CD14-positive monocyte (primary cell): ENCODE measurements around the gene SCN9A. TPM values are rescaled to one million over a fixed set of nuclear protein-coding genes. Genes with fewer than 3 reads are reported as not detected.

Experiments used
- DNase-seq, 3 donors: peaks; one replicate each; pipeline ENCODE4 v3.0.0-alpha.2; 2011 to 2022
- H2AFZ ChIP-seq: 2 replicates; pipeline ENCODE4 v1.6.0; 2012; ENCODE audit warnings: mild to moderate bottlenecking, low read depth, low read length, inconsistent platforms; ENCODE audit not compliant: insufficient read depth, poor library complexity, severe bottlenecking
- H3K27ac ChIP-seq, 2 donors: 1 replicate in 1 of 2; 2 replicates in 1 of 2; pipeline ENCODE4 v1.5.1; 2012 to 2013; ENCODE audit warnings: low read length in 2 of 2, control low read depth in 1 of 2, inconsistent platforms in 1 of 2, low read depth in 1 of 2, mild to moderate bottlenecking in 1 of 2
- H3K27me3 ChIP-seq, 2 donors: one replicate each; pipeline versions ENCODE4 v1.6.0 to v1.6.1; 2011 to 2013; ENCODE audit warnings: low read length in 2 of 2; ENCODE audit not compliant: control insufficient read depth in 2 of 2, insufficient read depth in 2 of 2
- H3K36me3 ChIP-seq, 2 donors: replicated peaks in 1 of 2; 1 replicate in 1 of 2; 2 replicates in 1 of 2; pipeline versions ENCODE4 v1.5.1 to v1.6.1; 2012 to 2013; ENCODE audit warnings: low read length in 2 of 2, control low read depth in 1 of 2, inconsistent platforms in 1 of 2, mild to moderate bottlenecking in 1 of 2; ENCODE audit not compliant: insufficient read depth in 2 of 2, control insufficient read depth in 1 of 2
- H3K4me1 ChIP-seq, 2 donors: 1 replicate in 1 of 2; 2 replicates in 1 of 2; pipeline versions ENCODE4 v1.5.1 to v1.6.1; 2012 to 2013; ENCODE audit warnings: low read length in 2 of 2, control low read depth in 1 of 2, inconsistent platforms in 1 of 2, mild to moderate bottlenecking in 1 of 2, moderate library complexity in 1 of 2; ENCODE audit not compliant: insufficient read depth in 2 of 2, control insufficient read depth in 1 of 2
- H3K4me2 ChIP-seq: replicated peaks from 2 replicates; pipeline ENCODE3; 2012; ENCODE audit warnings: low read length, moderate library complexity, mild to moderate bottlenecking; ENCODE audit not compliant: poor library complexity, severe bottlenecking; ENCODE audit errors: extremely low read depth
- H3K4me3 ChIP-seq, 3 experiments: fragments of 200-600 bp in 1 of 3; sonication (generic) in 1 of 3; replicated peaks in 1 of 3; 1 replicate in 2 of 3; 2 replicates in 1 of 3; pipeline ENCODE4 v1.5.1; 2011 to 2013; ENCODE audit warnings: low read length in 3 of 3, mild to moderate bottlenecking in 3 of 3, control low read depth in 2 of 3, low read depth in 2 of 3, inconsistent platforms in 1 of 3, moderate library complexity in 1 of 3
- H3K79me2 ChIP-seq: 2 replicates; pipeline ENCODE4 v1.6.0; 2012; ENCODE audit warnings: mild to moderate bottlenecking, control low read depth, inconsistent platforms, low read length, moderate library complexity; ENCODE audit not compliant: insufficient read depth
- H3K9ac ChIP-seq: 2 replicates; pipeline ENCODE4 v1.6.0; 2017; ENCODE audit warnings: low read length, mild to moderate bottlenecking; ENCODE audit not compliant: insufficient read depth, poor library complexity, severe bottlenecking
- H3K9me3 ChIP-seq, 2 donors: replicated peaks in 1 of 2; 1 replicate in 1 of 2; 2 replicates in 1 of 2; pipeline versions ENCODE4 v1.5.1 to v1.6.1; 2012 to 2013; ENCODE audit warnings: low read length in 2 of 2, control low read depth in 1 of 2; ENCODE audit not compliant: control insufficient read depth in 1 of 2, insufficient read depth in 1 of 2
- H4K20me1 ChIP-seq: 2 replicates; pipeline ENCODE4 v1.6.0; 2012; ENCODE audit warnings: mild to moderate bottlenecking, low read length, control low read depth, moderate library complexity; ENCODE audit not compliant: insufficient read depth
- H3K27ac Mint-ChIP-seq, 7 donors: one replicate each; pipeline ENCODE4 v1.8.0; 2020; ENCODE audit warnings: mild to moderate bottlenecking in 7 of 7, mixed read lengths in 7 of 7, moderate library complexity in 6 of 7, inconsistent platforms in 2 of 7
- H3K27me3 Mint-ChIP-seq, 3 donors: one replicate each; pipeline ENCODE4 v1.8.0; 2021 to 2022; ENCODE audit warnings: low read depth in 3 of 3, mild to moderate bottlenecking in 3 of 3, mixed read lengths in 3 of 3, moderate library complexity in 3 of 3, inconsistent platforms in 1 of 3
- H3K36me3 Mint-ChIP-seq, 2 donors: one replicate each; pipeline ENCODE4 v1.8.0; 2020; ENCODE audit warnings: mixed read lengths in 2 of 2, inconsistent platforms in 1 of 2, mild to moderate bottlenecking in 1 of 2
- H3K4me1 Mint-ChIP-seq: one replicate; pipeline ENCODE4 v1.8.0; 2020; ENCODE audit warnings: mild to moderate bottlenecking, mixed read lengths
- H3K4me3 Mint-ChIP-seq, 2 donors: one replicate each; pipeline ENCODE4 v1.8.0; 2020; ENCODE audit warnings: mild to moderate bottlenecking in 2 of 2, mixed read lengths in 2 of 2, moderate library complexity in 1 of 2
- H3K9me3 Mint-ChIP-seq, 7 donors: one replicate each; pipeline ENCODE4 v1.8.0; 2020 to 2022; ENCODE audit warnings: mixed read lengths in 7 of 7, mild to moderate bottlenecking in 6 of 7, moderate library complexity in 6 of 7, inconsistent platforms in 2 of 7
- WGBS: methylation state at CpG from one replicate; pipeline ENCODE4 v1.1.5; 2013; ENCODE audit warnings: missing lambda C conversion rate; ENCODE audit not compliant: insufficient coverage; 5-methylcytosine and 5-hydroxymethylcytosine counted together
- intact Hi-C, 2 donors: fragments of 100-400 bp; cut with micrococcal nuclease; formaldehyde crosslinking; loops; one replicate each; pipeline versions ENCODE4 v1.15.0 to v1.15.1; 2023
- polyA plus RNA-seq, 3 donors: library from polyadenylated mRNA; depleted of rRNA in 1 of 3; unstranded in 2 of 3; stranded (reverse) in 1 of 3; fragments of 300-500 nt in 2 of 3; fragments of >200 nt in 1 of 3; fragmentation: Illumina TruSeq in 2 of 3; gene quantifications; 1 replicate in 2 of 3; 2 replicates in 1 of 3; pipeline ENCODE4 v1.2.3, GENCODE V29; 2012 to 2021
- TF ChIP-seq, protein P1 (sequence below): fragments of 200-600 bp; IDR thresholded peaks from one replicate; pipeline ENCODE4 v1.8.0; 2022; ENCODE audit warnings: antibody characterized with exemption, mild to moderate bottlenecking

Gene SCN9A
- polyA plus RNA-seq, 3 donors: 0.24 to 0.67 (median 0.26) TPM

DNA sequence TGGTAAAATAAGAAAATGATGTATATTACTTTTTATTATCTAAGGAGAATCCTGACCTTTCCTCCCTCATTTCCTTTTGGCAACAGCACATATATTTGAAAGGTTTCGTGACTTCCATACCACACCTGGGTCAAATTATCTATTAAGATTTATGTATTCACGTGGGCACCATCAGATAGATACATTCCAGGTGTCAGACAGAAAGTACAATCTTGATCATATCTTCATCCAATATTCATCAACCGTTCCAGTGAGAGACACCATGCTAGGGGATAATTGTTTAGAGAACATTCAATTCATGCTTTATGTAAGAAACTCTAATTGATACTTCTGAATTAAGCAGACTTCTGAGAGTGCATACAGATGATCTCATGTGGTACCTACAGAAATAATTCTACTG is 73.7 kb downstream of the SCN9A start:
- no peaks in the 10 kb centered on the region for H3K27me3 Mint-ChIP-seq

DNA sequence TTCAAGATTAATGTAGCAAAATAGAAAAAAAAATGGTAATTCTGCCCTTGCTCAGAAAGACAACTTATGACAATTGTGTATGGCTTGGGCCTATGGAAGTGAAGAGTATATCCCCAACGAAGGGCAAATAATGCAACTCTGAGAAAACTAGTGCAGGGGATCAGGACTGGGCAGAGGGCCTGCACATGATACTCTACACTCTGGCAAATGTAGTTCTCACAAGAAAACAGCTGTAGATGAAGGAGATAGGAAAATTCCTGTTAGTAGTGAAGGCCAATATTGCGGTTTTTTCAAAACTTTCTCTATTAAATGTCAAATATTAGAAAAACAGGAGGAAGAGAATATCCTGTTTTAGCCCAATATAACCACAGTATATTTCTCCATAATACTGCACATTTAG is 77.8 kb downstream of the SCN9A start:
- Mint-ChIP-seq H3K4me1 (no peaks in the 10 kb centered on the region), H3K27me3 (no peaks in the 10 kb centered on the region), H3K27ac (no peak overlapping the region), H3K4me3 (no peak overlapping the region), H3K36me3 (no peaks in the 10 kb centered on the region), H3K9me3 (peaks cover 0 to 6% (median 0%) of the 10 kb centered on the region in 7 donors)
- Histone ChIP-seq H3K79me2 (no peaks in the 10 kb centered on the region), H3K9me3 (no peaks in the 10 kb centered on the region), H2AFZ (no peak overlapping the region), H3K4me2 (no peak overlapping the region), H3K36me3 (no peaks in the 10 kb centered on the region), H3K27me3 (no peaks in the 10 kb centered on the region), H3K9ac (no peak overlapping the region), H3K27ac (no peak overlapping the region), H3K4me3 (no peak overlapping the region), H3K4me1 (no peaks in the 10 kb centered on the region), H4K20me1 (no peaks in the 10 kb centered on the region)
- no CpG with 5 or more reads among the region's 2 CpGs for WGBS
- no peak for DNase-seq
- TF ChIP-seq, protein P1, sequence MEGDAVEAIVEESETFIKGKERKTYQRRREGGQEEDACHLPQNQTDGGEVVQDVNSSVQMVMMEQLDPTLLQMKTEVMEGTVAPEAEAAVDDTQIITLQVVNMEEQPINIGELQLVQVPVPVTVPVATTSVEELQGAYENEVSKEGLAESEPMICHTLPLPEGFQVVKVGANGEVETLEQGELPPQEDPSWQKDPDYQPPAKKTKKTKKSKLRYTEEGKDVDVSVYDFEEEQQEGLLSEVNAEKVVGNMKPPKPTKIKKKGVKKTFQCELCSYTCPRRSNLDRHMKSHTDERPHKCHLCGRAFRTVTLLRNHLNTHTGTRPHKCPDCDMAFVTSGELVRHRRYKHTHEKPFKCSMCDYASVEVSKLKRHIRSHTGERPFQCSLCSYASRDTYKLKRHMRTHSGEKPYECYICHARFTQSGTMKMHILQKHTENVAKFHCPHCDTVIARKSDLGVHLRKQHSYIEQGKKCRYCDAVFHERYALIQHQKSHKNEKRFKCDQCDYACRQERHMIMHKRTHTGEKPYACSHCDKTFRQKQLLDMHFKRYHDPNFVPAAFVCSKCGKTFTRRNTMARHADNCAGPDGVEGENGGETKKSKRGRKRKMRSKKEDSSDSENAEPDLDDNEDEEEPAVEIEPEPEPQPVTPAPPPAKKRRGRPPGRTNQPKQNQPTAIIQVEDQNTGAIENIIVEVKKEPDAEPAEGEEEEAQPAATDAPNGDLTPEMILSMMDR: no peak
- intact Hi-C loops: no loop called here

More for the DNA sequence above, 73.7 kb downstream of the SCN9A start:
- TF ChIP-seq, protein P1: no peak
- Mint-ChIP-seq H3K4me3 (no peak overlapping the region), H3K9me3 (peaks cover 0 to 2% (median 0%) of the 10 kb centered on the region in 7 donors), H3K36me3 (no peaks in the 10 kb centered on the region), H3K4me1 (no peaks in the 10 kb centered on the region), H3K27ac (no peak overlapping the region)
- intact Hi-C loops: no loop called here
- WGBS: no CpG with 5 or more reads among the region's 3 CpGs
- no peak overlapping the region for H3K9ac ChIP-seq
- no peak overlapping the region for H3K4me3 ChIP-seq
- no peak overlapping the region for H3K27ac ChIP-seq
- H3K9me3 ChIP-seq: no peaks in the 10 kb centered on the region
- no peaks in the 10 kb centered on the region for H3K4me1 ChIP-seq
- no peaks in the 10 kb centered on the region for H3K79me2 ChIP-seq
- H3K4me2 ChIP-seq: no peak overlapping the region
- H2AFZ ChIP-seq: no peak overlapping the region
- H4K20me1 ChIP-seq: no peaks in the 10 kb centered on the region
- no peak for DNase-seq
- no peaks in the 10 kb centered on the region for H3K36me3 ChIP-seq
- no peaks in the 10 kb centered on the region for H3K27me3 ChIP-seq
